Measurements from ENCODE around the gene TMEM17. TPM values are rescaled to one million over a fixed set of nuclear protein-coding genes. Genes with fewer than 3 reads are reported as not detected.

Gene TMEM17
- total RNA-seq, 4 donors from 2014 or later, result 1.0 to 3.1 TPM; not detected in 2

GRCh38 chr2:62501069-62501468 is 4.9 kb downstream of the TMEM17 start:
- Histone ChIP-seq H3K27ac (no peak overlapping the region), H3K9me3 (no peaks in the 10 kb centered on the region), H3K4me3 (no peak overlapping the region), H3K4me1 (peaks cover 0 to 3% of the 10 kb centered on the region in 2 donors), H3K36me3 (no peaks in the 10 kb centered on the region), H3K27me3 (no peaks in the 10 kb centered on the region)
- intact Hi-C loops (cut with DNase I; ENCODE audit: low total_unique reads), result no loop called here
- TF ChIP-seq POLR2A (IDR thresholded peaks at IDR 0.05) (no peak), CTCF (IDR thresholded peaks at IDR 0.05) (no peak)
- no peak for DNase-seq

- no peak for DNase-seq
- no peaks in the 10 kb centered on the region for H3K9me3 ChIP-seq
- H3K27ac ChIP-seq, result no peak overlapping the region
- no peaks in the 10 kb centered on the region for H3K27me3 ChIP-seq
- H3K4me3 ChIP-seq, result no peak overlapping the region
- H3K4me1 ChIP-seq, result peaks cover 0 to 3% of the 10 kb centered on the region in 2 donors
- no peaks in the 10 kb centered on the region for H3K36me3 ChIP-seq
- no peak for TF ChIP-seq CTCF (IDR thresholded peaks at IDR 0.05)
- intact Hi-C loops (cut with DNase I; ENCODE audit: low total_unique reads), result no loop called here
Measured at GRCh38 chr2:62499430-62500060, 6.5 kb downstream of the TMEM17 start.

- TF ChIP-seq CTCF (IDR thresholded peaks at IDR 0.05) (no peak), POLR2A (IDR thresholded peaks at IDR 0.05) (no peak)
- Histone ChIP-seq H3K4me1 (no peaks in the 10 kb centered on the region), H3K27ac (no peak overlapping the region), H3K36me3 (no peaks in the 10 kb centered on the region), H3K4me3 (no peak overlapping the region), H3K9me3 (no peaks in the 10 kb centered on the region), H3K27me3 (no peaks in the 10 kb centered on the region)
- DNase-seq, result no peak
- intact Hi-C loops (cut with DNase I; ENCODE audit: low total_unique reads), result no loop called here
Measured at GRCh38 chr2:62498739-62499138, 7.3 kb downstream of the TMEM17 start.

- DNase-seq, result no peak
- intact Hi-C loops (cut with DNase I; ENCODE audit: low total_unique reads), result no loop called here
- H3K4me1 ChIP-seq, result no peaks in the 10 kb centered on the region
- TF ChIP-seq POLR2A (IDR thresholded peaks at IDR 0.05), result no peak
- H3K27ac ChIP-seq, result no peak overlapping the region
- H3K9me3 ChIP-seq, result no peaks in the 10 kb centered on the region
- no peak overlapping the region for H3K4me3 ChIP-seq
- H3K36me3 ChIP-seq, result no peaks in the 10 kb centered on the region
- H3K27me3 ChIP-seq, result no peaks in the 10 kb centered on the region
Measured at GRCh38 chr2:62495761-62496160, 10.2 kb downstream of the TMEM17 start.

- H3K4me3 ChIP-seq, result no peak overlapping the region
- TF ChIP-seq CTCF (IDR thresholded peaks at IDR 0.05) (no peak), POLR2A (IDR thresholded peaks at IDR 0.05) (no peak)
- intact Hi-C loops (cut with DNase I; ENCODE audit: low total_unique reads), result no loop called here
Measured at GRCh38 chr2:62492048-62492447, 13.9 kb downstream of the TMEM17 start.

GRCh38 chr2:62489702-62490101 is 16.3 kb downstream of the TMEM17 start:
- no peaks in the 10 kb centered on the region for H3K9me3 ChIP-seq
- H3K4me1 ChIP-seq, result no peaks in the 10 kb centered on the region
- TF ChIP-seq CTCF (IDR thresholded peaks at IDR 0.05) (no peak), POLR2A (IDR thresholded peaks at IDR 0.05) (no peak)
- H3K4me3 ChIP-seq, result no peak overlapping the region
- no peaks in the 10 kb centered on the region for H3K36me3 ChIP-seq
- peak overlapping the region in 1 of 2 donors; percentile 22 for H3K27ac ChIP-seq
- H3K27me3 ChIP-seq, result no peaks in the 10 kb centered on the region
- intact Hi-C loops (cut with DNase I; ENCODE audit: low total_unique reads), result no loop called here
- no peak for DNase-seq

More at GRCh38 chr2:62492048-62492447, 13.9 kb downstream of the TMEM17 start:
- H3K36me3 ChIP-seq, result no peaks in the 10 kb centered on the region
- H3K9me3 ChIP-seq, result no peaks in the 10 kb centered on the region
- no peak for DNase-seq
- H3K4me1 ChIP-seq, result no peaks in the 10 kb centered on the region
- H3K27me3 ChIP-seq, result no peaks in the 10 kb centered on the region
- H3K27ac ChIP-seq, result no peak overlapping the region
